GM23338 (cell line): ENCODE results near the gene RNASEH2A. TPM values are rescaled to one million over a fixed set of nuclear protein-coding genes. Genes with fewer than 3 reads are reported as not detected.

Experiments
- ATAC-seq: fragments of 200-7000 bp; cut with Tn5 transposase; 3 replicates; pipeline ENCODE4 v1.9.1; 2020
- DNase-seq: peaks from one replicate; pipeline ENCODE4 v3.0.0-alpha.2; 2015; ENCODE audit warnings: low spot score
- H2AFZ ChIP-seq: fragments of 200-600 bp; sonication (generic); 2 replicates; pipeline ENCODE4 v1.8.0; 2016; ENCODE audit warnings: antibody characterized with exemption, mild to moderate bottlenecking, moderate library complexity
- H3F3A ChIP-seq: fragments of 200-600 bp; sonication (generic); replicated peaks from 2 replicates; pipeline ENCODE4 v1.8.0; 2017; ENCODE audit warnings: antibody characterized with exemption, mixed run types, low read depth
- H3K27ac ChIP-seq: fragments of 200-600 bp; sonication (generic); 2 replicates; pipeline ENCODE4 v1.6.1; 2016; ENCODE audit warnings: low read depth
- H3K27me3 ChIP-seq: fragments of 200-600 bp; sonication (generic); 2 replicates; pipeline ENCODE4 v1.8.0; 2016; ENCODE audit warnings: mild to moderate bottlenecking, mixed run types, moderate library complexity; ENCODE audit not compliant: insufficient read depth
- H3K36me3 ChIP-seq: fragments of 200-600 bp; sonication (generic); 2 replicates; pipeline ENCODE4 v1.8.0; 2016; ENCODE audit warnings: mild to moderate bottlenecking; ENCODE audit not compliant: insufficient read depth
- H3K4me1 ChIP-seq: fragments of 200-600 bp; sonication (generic); 2 replicates; pipeline ENCODE4 v1.8.0; 2016; ENCODE audit warnings: mild to moderate bottlenecking, moderate library complexity; ENCODE audit not compliant: insufficient read depth
- H3K4me2 ChIP-seq: fragments of 200-600 bp; sonication (generic); 2 replicates; pipeline ENCODE4 v1.7.1; 2017; ENCODE audit warnings: mixed run types
- H3K4me3 ChIP-seq: fragments of 200-600 bp; sonication (generic); 2 replicates; pipeline ENCODE4 v1.6.1; 2016; ENCODE audit warnings: mixed run types
- H3K79me2 ChIP-seq: fragments of 200-600 bp; sonication (generic); replicated peaks from 2 replicates; pipeline ENCODE4 v1.8.0; 2017; ENCODE audit warnings: mild to moderate bottlenecking; ENCODE audit not compliant: insufficient read depth
- H3K9me2 ChIP-seq: fragments of 200-600 bp; sonication (generic); 2 replicates; pipeline ENCODE4 v1.8.0; 2017; ENCODE audit not compliant: insufficient read depth
- H4K20me1 ChIP-seq: fragments of 200-600 bp; sonication (generic); replicated peaks from 2 replicates; pipeline ENCODE4 v1.8.0; 2017; ENCODE audit warnings: mild to moderate bottlenecking; ENCODE audit not compliant: insufficient read depth
- H3K27ac Mint-ChIP-seq: 2 replicates; pipeline ENCODE4 v1.8.0; 2020; ENCODE audit warnings: inconsistent platforms, mild to moderate bottlenecking, moderate library complexity, mixed read lengths
- H3K27me3 Mint-ChIP-seq: 3 replicates; pipeline ENCODE4 v1.8.0; 2022; ENCODE audit warnings: low read depth, mild to moderate bottlenecking, moderate library complexity, mixed read lengths, inconsistent platforms; ENCODE audit not compliant: insufficient read depth, poor library complexity
- H3K36me3 Mint-ChIP-seq: 3 replicates; pipeline ENCODE4 v1.8.0; 2021; ENCODE audit warnings: low read depth, mild to moderate bottlenecking, inconsistent platforms, moderate library complexity, mixed read lengths
- H3K4me1 Mint-ChIP-seq: 3 replicates; pipeline ENCODE4 v1.8.0; 2020; ENCODE audit warnings: mild to moderate bottlenecking, inconsistent platforms, mixed read lengths
- H3K4me3 Mint-ChIP-seq: 3 replicates; pipeline ENCODE4 v1.8.0; 2021; ENCODE audit warnings: moderate library complexity, mild to moderate bottlenecking, inconsistent platforms, mixed read lengths
- H3K9me3 Mint-ChIP-seq: 3 replicates; pipeline ENCODE4 v1.8.0; 2020; ENCODE audit warnings: moderate library complexity, mild to moderate bottlenecking, inconsistent platforms, mixed read lengths
- CREB1 ChIP-seq: fragments of 250-450 bp; sonication (Bioruptor Pico); IDR thresholded peaks from 2 replicates; pipeline ENCODE4 v1.5.0; 2020; ENCODE audit warnings: low read depth, mild to moderate bottlenecking, moderate library complexity
- CTCF ChIP-seq, 2 experiments: fragments of 200-600 bp in 1 of 2; sonication (generic) in 1 of 2; conservative IDR thresholded peaks; 2 replicates each; pipeline versions ENCODE4 v1.5.1 to v1.6.1; 2016 to 2017; ENCODE audit warnings: antibody characterized with exemption in 2 of 2, low read depth in 2 of 2, mild to moderate bottlenecking in 2 of 2, moderate library complexity in 1 of 2
- ETS1 ChIP-seq: IDR thresholded peaks from 2 replicates; pipeline ENCODE4 v1.6.1; 2016; ENCODE audit warnings: antibody characterized with exemption
- JUNB ChIP-seq: IDR thresholded peaks from one replicate; pipeline ENCODE4 v1.6.1; 2016; ENCODE audit warnings: antibody characterized with exemption; ENCODE audit not compliant: unreplicated experiment
- NANOG ChIP-seq: IDR thresholded peaks from 2 replicates; pipeline ENCODE4 v1.6.1; 2016; ENCODE audit warnings: antibody characterized with exemption, borderline replicate concordance
- POLR2AphosphoS5 ChIP-seq: IDR thresholded peaks from 2 replicates; pipeline ENCODE4 v1.6.1; 2016; ENCODE audit warnings: antibody characterized with exemption, low read depth
- REST ChIP-seq: IDR thresholded peaks from one replicate; pipeline ENCODE4 v1.6.1; 2018; ENCODE audit warnings: antibody characterized with exemption; ENCODE audit not compliant: unreplicated experiment
- STAT1 ChIP-seq: IDR thresholded peaks from one replicate; pipeline ENCODE4 v1.6.1; 2016; ENCODE audit warnings: antibody characterized with exemption; ENCODE audit not compliant: unreplicated experiment
- polyA plus RNA-seq: library from polyadenylated mRNA; unstranded; fragments of >200 nt; fragmentation: Nextera tagmentation; extraction: Ambion mirVana; gene quantifications from 2 replicates; pipeline ENCODE4 v1.2.1, GENCODE V29; 2016
- total RNA-seq: library from RNA; depleted of rRNA; stranded (reverse); fragments of >200 nt; shearing (Covaris generic); gene quantifications from 2 replicates; pipeline ENCODE4 v1.2.3, GENCODE V29; 2014

The RNASEH2A gene
- total and polyA plus RNA-seq, 2 experiments from 2014 or later: 39.4 to 68.2 TPM

- Histone ChIP-seq H3K4me1 (peaks cover 34% of the 10 kb centered on the region), H3K4me3 (peak overlapping the region; percentile 83), H4K20me1 (no peaks in the 10 kb centered on the region), H3K9me2 (no peaks in the 10 kb centered on the region), H2AFZ (peak overlapping the region; percentile 78), H3K79me2 (no peaks in the 10 kb centered on the region), H3F3A (peaks cover 29% of the 10 kb centered on the region; the same call in 1 of the 2 replicates), H3K27me3 (peaks cover 27% of the 10 kb centered on the region), H3K4me2 (peak overlapping the region; percentile 96), H3K27ac (peak overlapping the region; percentile 87), H3K36me3 (no peaks in the 10 kb centered on the region)
- H3K4me3 Mint-ChIP-seq: peak overlapping the region; percentile 85
- peak; percentile 44 for ATAC-seq
- peaks cover 27% of the 10 kb centered on the region for H3K4me1 Mint-ChIP-seq
- peaks cover 3% of the 10 kb centered on the region; the same call in 1 of the 3 replicates for H3K36me3 Mint-ChIP-seq
- TF ChIP-seq CTCF (conservative IDR thresholded peaks at IDR 0.05; ENCODE audit: low read depth in 2 of 2) (no peak), POLR2AphosphoS5 (peak; percentile 50; the same call in 1 of the 2 replicates), ETS1 (0 out of 2 replicates have a peak, but pooled peaks have one; percentile 21), REST (no peak), CREB1 (CRISPR knock-in tag) (no peak)
- peaks cover 3% of the 10 kb centered on the region; the same call in 2 of the 3 replicates for H3K9me3 Mint-ChIP-seq
- no peak overlapping the region for H3K27ac Mint-ChIP-seq
- H3K27me3 Mint-ChIP-seq: peaks cover 46% of the 10 kb centered on the region
- DNase-seq: peak; percentile 98
Observed at GRCh38 chr19:12789904-12790619, 16.3 kb upstream of the RNASEH2A start.

- H3K27me3 ChIP-seq: peaks cover 27% of the 10 kb centered on the region
- H3K4me1 ChIP-seq: peaks cover 37% of the 10 kb centered on the region
- no peaks in the 10 kb centered on the region for H3K9me2 ChIP-seq
- Mint-ChIP-seq H3K36me3 (peaks cover 3% of the 10 kb centered on the region; the same call in 1 of the 3 replicates), H3K4me3 (peak overlapping the region; percentile 85), H3K9me3 (peaks cover 3% of the 10 kb centered on the region; the same call in 2 of the 3 replicates), H3K27me3 (peaks cover 46% of the 10 kb centered on the region), H3K4me1 (peaks cover 29% of the 10 kb centered on the region), H3K27ac (no peak overlapping the region)
- H3K4me3 ChIP-seq: peak overlapping the region; percentile 83
- no peaks in the 10 kb centered on the region for H3K36me3 ChIP-seq
- peak overlapping the region; percentile 96 for H3K4me2 ChIP-seq
- ATAC-seq: no peak
- H3K79me2 ChIP-seq: no peaks in the 10 kb centered on the region
- peaks cover 29% of the 10 kb centered on the region; the same call in 1 of the 2 replicates for H3F3A ChIP-seq
- H4K20me1 ChIP-seq: no peaks in the 10 kb centered on the region
- peak overlapping the region; percentile 78 for H2AFZ ChIP-seq
- H3K27ac ChIP-seq: no peak overlapping the region
- DNase-seq: no peak
- TF ChIP-seq NANOG (no peak), STAT1 (no peak), JUNB (no peak), REST (no peak)
Observed at GRCh38 chr19:12790628-12791344, 15.6 kb upstream of the RNASEH2A start.
